Measurements from ENCODE around the gene UVRAG.

UVRAG gene

GRCh38 chr11:75784085-75784478, 30.9 kb upstream of the UVRAG start:
- no peak for DNase-seq (ENCODE audit: low spot score)

GRCh38 chr11:75784506-75784905, 30.5 kb upstream of the UVRAG start:
- DNase-seq (ENCODE audit: low spot score): no peak

GRCh38 chr11:75785187-75785586, 29.8 kb upstream of the UVRAG start:
- DNase-seq (ENCODE audit: low spot score): no peak

DNA sequence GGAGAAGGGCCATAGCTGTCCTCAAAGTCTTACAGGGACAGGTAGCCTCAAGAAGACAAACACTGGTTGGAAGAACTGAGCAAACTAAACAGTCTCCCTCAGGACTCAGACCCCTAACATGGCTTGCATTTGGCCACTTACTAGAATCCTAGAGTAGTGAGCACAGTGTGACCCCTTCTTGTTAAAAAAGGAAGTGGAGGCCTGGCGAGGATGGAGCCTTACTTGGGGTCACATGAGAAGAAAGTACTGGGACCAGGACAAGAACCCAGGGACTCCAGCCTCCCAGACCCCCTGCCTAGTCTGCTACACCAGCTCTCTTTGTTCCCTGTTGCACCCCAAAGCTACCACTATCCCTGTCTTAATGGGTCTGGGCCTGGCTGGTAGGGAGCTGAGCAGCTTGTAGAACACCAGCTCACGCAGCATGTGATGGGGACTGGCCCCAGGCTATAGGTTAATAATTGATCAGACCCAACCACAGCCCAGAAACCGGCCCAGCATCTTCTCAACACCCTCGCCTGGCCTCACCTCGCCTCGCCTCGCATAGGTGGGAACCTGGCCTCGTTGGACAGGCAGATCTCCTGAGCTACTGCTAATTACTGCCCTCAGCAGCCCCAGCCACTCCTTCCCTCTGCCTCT, 28.8 kb upstream of the UVRAG start:
- no peak for DNase-seq (ENCODE audit: low spot score)

DNA sequence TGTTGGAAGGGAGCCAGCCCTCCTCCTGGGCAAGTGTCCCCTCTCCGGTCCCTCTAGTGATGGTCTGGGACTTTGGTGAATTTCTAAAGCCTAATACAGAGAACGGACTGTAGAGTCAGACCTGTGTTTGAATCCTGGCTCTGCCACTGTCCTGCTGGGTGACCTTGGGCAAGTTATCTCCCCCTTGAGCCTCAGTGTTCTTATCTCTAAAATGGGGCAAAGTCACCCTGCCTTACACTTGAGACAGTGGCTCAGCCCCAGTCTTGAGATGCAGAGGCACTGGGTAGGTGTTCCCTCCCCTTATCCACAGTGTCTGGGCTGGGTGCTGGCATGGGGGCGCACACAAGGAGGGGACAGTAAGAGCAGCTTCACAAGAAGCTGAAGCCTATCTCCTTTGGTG, 25.5 kb upstream of the UVRAG start:
- no peak for DNase-seq (ENCODE audit: low spot score)

DNA sequence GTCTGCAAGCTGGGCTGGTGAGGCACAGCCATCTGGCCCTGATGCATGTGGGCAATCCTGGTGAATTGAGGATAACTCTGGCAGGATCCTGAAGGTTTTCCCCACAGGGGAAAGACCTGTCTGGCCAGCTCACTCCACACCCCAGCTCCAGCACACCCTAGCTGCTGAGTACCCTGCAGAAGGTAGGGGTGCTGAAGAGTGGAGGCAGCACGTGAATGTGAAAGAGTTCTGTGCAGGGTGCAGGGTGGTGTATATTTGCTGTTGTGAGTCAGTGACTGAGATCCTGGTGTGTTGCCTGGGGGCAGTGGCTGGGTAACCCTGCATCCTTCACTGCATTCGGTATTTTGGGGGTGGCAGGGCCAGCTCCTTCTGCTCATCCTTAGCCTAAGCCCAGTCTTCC, 24.0 kb upstream of the UVRAG start:
- no peak for DNase-seq (ENCODE audit: low spot score)

DNA sequence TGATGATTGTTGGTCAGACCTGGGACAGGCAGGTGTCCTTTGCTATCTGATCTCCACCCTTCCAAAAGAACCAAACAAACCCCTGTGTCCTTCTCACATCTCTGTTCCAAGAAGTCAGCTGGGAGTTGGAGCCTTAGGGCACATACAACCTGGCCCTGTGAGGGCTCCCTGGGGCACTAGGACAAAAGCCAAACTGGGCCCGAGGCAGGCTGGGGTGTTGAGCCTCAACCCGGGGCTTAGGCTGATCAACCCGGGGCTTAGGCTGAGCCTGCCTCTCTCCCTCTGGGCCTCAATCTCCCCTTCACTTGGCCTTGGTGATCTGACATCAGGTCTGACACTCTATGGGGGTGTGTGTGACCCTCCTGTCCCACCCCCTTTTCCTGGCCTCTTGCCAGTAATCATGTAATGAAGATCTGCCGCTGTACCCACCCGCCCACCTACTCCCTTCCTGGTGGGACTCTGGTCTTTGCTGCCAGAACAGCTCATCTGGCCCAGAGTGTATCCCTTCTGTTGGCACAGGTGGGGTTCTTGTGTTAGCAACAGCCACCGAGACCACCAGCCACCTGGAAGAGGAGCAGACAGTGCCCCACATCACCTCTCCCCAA, 22.8 kb upstream of the UVRAG start:
- DNase-seq (ENCODE audit: low spot score): no peak

DNA sequence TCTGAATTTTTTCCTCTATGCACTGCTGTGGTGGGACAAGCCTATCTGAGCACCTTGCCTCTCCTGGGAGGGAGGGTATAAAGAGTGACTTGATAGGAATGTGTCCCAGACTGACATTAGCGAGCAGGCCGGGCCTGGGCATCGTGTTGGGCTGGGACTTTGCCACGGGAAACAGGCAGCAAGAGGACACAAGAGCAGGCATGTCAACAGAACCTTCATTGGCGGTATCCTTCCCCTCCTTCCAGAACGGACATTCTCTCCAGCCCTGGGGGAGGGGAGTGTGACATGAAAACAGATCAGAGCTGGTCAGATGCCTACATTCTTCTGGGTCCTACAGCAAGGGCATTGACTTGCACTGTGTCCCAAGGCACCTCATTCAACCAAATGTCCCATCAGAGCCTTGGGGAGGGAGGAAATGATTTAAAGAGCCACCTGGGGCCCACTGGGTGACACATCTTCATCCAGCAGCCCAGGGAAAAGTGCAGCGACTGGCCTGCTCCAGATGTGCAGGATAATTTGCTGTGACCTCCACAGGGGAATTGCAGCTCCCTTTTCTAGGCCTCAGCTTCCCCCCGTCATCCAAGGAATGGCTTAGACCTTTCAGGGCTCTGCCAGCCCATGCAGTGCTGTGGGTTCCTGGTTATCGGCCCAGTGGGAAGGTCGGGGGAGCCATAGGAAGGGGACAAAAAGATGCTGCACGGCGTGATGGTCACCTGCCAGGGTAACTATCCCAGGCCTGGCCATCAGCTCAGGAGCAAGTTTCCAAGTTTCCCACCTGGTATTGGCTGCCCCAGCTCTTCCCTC, 21.8 kb upstream of the UVRAG start:
- DNase-seq (ENCODE audit: low spot score): no peak

GRCh38 chr11:75793966-75794365, 21.0 kb upstream of the UVRAG start:
- DNase-seq (ENCODE audit: low spot score): no peak

DNA sequence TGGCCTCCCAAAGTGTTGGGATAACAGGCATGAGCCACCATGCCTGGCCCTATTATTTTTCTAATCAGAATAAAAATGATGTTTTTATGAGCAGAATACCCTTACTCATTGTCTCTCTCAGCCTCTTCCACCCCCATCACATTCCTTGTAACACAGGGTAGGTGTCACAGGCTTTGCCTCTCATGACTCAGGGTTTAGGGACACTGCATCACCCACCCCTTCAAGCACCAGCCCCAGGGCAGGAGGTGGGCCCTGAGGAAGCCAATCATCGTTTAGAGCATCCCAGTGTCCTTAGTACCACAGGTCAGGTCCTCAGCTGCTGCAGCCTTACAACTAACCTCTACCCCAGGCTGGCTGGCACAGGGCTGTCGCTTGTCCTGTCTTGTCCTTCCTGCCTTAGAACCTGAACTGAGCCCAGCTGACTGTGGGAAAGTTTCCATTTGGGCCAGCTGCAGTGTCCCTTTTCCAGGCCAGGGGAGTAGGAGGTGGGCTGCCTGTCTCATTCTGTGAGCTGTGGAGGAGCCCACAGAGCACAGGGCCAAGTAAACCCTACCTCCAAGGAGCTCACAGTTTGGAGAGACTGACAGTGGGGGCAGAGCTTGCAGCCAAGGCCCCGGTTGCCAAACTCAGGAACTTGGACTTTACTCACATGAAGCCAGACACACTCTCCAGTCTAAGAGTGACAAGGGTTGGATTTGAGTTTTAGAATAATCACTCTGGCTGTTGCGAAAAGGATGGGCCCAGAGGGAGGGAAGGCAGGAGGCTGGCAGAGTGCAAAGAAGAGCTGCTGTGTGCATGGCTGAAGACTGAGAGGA, 19.5 kb upstream of the UVRAG start:
- DNase-seq (ENCODE audit: low spot score): no peak

- DNase-seq (ENCODE audit: low spot score): no peak
These were observed 18.9 kb upstream of the UVRAG start for GRCh38 chr11:75796091-75796435.

DNA sequence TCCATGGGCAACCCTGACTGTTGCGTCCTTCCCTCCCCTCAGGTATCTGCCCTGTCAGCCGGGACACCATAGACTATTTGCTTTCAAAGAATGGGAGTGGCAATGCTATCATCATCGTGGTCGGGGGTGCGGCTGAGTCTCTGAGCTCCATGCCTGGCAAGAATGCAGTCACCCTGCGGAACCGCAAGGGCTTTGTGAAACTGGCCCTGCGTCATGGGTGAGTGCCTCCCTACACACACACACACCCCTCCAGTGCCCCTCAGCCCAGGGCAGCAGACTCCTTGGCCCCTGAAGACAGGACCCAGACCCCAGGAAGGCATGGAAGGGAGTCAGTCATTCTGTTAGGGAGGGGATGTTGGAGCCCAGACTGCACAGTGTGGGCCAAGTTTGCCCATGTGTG, 17.9 kb upstream of the UVRAG start:
- no peak for DNase-seq (ENCODE audit: low spot score)

DNA sequence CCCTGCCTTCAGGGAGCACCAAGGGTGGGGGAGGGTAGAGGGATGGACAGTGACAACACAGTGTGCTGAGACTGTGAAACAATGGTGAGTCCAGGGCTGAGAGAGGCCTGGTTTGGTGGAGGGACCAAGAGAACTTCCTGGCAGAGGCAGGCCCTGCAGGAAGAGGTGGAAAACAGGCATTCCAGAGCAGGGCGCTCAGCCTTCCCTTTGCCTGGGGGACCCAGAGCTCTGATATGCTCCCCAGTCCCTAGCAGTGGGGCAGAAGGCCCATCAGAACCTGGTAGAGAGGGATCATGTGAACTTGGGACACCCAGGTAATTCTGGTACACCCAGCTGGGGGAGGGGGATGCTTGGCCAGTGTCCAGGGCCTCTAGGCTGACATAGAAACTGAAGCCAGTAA, 17.2 kb upstream of the UVRAG start:
- peak; percentile 50 for DNase-seq (ENCODE audit: low spot score)

GRCh38 chr11:75800136-75800675, 14.8 kb upstream of the UVRAG start:
- DNase-seq (ENCODE audit: low spot score): no peak

- DNase-seq (ENCODE audit: low spot score): no peak
These were observed 14.2 kb upstream of the UVRAG start for GRCh38 chr11:75800728-75801361.

DNA sequence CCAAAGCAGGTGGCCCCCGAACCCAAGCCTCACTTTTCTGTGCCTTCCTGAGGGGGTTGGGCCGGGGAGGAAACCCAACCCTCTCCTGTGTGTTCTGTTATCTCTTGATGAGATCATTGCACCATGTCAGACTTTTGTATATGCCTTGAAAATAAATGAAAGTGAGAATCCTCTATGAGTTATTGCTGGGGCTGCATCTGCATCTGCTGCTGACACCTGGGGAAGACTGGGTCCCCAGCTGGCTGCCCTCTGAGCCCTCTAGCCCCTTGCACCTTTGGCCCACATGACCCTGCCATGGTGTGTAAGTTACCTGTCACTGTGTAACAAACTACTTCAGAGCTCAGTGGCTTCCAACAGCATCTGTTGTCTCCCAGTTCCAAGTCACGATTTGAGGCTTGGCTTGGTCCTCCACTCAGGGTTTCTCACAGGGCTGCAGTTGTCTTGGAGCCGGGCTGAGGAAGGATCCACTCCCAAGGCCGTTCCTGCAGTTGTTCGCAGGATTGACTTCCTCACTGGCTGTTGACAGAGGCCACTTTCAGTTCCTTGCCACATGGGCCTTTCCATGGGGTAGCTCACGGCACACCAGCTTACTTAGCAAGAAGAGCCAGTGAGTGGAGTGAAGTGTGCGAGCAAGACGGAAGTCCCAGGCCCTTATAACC, 13.5 kb upstream of the UVRAG start:
- DNase-seq (ENCODE audit: low spot score): no peak

DNA sequence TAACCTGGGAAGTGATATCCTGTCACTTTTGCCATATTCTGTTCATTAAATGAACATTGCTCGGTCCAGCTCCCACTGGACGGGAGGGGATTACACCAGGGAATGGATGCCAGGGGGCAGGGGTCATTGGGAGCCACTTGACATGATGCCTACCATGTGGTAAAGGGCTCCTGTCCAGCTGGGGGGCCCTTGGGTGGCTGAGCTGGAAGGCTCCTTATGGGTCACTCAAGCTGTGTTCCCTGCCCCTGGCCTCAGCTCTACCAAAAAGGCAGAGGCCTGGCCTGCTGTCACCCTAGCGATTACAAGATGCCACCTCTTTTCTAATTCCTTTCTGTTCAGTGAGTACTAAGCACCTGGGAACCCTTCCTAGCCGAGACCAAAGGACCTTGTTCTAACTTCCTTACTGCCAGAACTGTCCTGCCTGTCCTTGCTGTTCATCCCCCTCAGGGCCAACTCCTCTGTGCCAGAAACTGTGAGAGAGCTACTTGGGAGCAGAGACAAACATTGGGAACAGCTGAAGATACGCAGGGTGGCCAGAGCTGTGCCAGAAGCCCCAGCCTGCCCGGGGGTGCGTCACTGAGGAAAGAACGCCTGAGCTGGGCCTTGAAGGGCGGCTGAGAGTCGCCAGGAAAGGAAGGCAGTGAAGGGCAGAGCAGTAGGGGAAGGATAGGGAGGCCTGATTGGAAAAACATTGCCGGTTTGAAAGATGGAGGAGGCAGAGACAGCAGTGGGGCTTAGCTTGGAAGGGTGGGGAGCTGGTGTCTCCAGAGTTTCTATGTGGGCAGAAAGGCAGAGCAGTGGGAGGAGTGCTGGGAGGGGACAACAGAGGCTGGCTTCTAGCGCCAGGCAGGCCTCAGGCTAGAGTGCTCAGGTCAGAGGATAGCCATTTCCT, 12.7 kb upstream of the UVRAG start:
- DNase-seq (ENCODE audit: low spot score): no peak

DNA sequence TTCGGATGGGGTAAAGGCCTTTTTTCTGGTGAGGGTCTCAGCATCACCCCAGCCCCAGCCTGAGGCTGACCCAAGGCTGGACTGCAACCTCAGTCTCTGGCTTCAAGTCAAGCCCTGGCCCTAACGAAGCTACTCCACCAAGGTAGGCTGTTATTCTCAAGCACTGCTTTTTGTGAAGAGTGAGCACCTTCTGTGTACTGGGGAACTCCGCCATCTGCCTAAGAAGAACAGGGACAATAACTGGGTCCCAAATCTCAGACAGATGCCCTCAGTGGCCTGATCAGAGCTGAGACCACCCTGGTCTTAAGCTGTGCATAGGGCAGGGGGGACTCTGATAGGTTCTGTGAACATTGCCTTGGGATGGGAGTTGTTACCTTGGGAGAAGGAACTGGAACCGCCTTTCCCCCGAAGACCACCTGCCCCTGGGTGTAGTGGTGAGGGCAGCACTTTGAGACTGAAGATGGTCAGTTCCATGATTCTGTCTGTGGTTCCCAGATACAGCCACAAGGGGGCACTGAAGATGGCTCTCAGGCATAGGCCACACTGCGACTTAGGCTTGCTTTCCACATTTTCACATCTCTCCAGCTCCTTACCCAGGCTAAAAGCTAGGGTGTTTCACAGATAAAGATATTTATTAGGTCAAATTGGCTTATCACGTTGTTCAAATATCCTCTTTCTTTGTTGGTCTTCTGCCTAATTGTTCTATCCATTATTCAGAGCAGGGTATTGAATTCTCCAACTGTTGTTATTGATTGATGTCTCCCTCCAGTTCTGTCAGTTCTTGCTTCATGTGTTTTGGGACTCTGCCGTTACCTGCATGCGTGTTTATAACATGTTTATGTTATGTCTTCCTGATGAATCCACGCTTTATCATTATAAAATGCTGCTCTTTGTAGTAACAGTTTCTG, 11.8 kb upstream of the UVRAG start:
- peak; percentile 84 for DNase-seq (ENCODE audit: low spot score)

DNA sequence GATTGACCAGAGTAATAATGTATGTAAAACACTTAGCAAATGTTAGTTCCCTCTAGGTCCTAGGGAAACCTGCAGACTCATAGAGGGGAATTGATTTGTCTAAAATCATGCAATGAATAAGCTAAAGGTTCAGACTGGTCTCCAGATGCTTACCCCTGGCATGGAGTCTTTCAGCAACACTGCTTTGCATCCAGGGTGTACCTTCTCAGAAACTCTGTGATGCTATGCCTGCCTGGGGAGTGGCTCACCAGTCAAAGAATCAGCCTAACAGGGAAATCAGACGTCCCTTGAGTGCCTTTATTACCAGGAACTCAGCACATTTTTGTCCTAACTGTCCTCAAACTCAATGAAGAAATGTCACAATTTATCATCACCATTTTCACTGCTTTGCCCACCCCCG, 5.9 kb upstream of the UVRAG start:
- no peak for DNase-seq (ENCODE audit: low spot score)

Data from AG08395 (cell line).